ENCODE measurements around the gene GLG1. TPM values are rescaled to one million over a fixed set of nuclear protein-coding genes. Genes with fewer than 3 reads are reported as not detected.
"Not testable (repeated sequence)": the region's sequence is repeated elsewhere in the genome, so short reads cannot be mapped to it uniquely, and the experiment has no call there.

Gene GLG1
- polyA plus RNA-seq, 2 donors = 17.9 to 20.6 TPM

DNA sequence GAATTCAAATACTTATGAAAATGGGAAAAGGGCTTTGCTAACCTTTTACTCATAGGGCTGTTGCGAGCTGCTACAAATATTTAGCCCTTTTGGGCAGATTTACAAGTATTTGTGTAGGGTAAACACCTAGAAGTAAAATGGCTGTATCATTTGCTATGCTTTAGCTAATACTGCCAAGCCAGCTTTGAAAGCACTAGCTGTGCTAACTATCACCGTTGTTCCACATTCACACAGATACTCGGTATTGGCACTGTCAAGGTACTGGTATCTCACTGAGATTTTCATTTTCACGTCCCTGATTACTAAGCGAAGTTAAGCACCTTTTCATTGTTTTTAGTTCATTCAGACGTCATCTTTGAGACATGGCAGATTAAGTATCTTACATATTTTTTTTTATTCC is 84.8 kb downstream of the GLG1 start:
- Histone ChIP-seq H3K4me3 (ENCODE audit: low read depth in 1 of 2, low read length in 2 of 2) (no peak overlapping the region), H3K4me1 (ENCODE audit: control insufficient read depth in 2 of 2, insufficient read depth in 2 of 2, low read length in 1 of 2) (no peaks in the 10 kb centered on the region), H3K9me3 (ENCODE audit: control insufficient read depth in 2 of 2, insufficient read depth in 1 of 2, low read depth in 1 of 2, low read length in 1 of 2) (no peaks in the 10 kb centered on the region), H3K27ac (ENCODE audit: low read depth in 2 of 2, low read length in 1 of 2) (no peak overlapping the region), H3K36me3 (ENCODE audit: control insufficient read depth in 2 of 2, insufficient read depth in 2 of 2, low read length in 1 of 2) (no peaks in the 10 kb centered on the region), H3K27me3 (ENCODE audit: control insufficient read depth in 1 of 2, insufficient read depth in 2 of 2, low read length in 2 of 2) (no peaks in the 10 kb centered on the region)
- 89 to 92% methylated on average over 6 of the region's 6 CpGs for WGBS, 2 donors

GRCh38 chr16:74521691-74522090 is 85.2 kb downstream of the GLG1 start:
- H3K4me3 ChIP-seq (ENCODE audit: low read depth in 1 of 2, low read length in 2 of 2) = no peak overlapping the region
- no peaks in the 10 kb centered on the region for H3K27me3 ChIP-seq (ENCODE audit: control insufficient read depth in 1 of 2, insufficient read depth in 2 of 2, low read length in 2 of 2)
- no peak overlapping the region for H3K27ac ChIP-seq (ENCODE audit: low read depth in 2 of 2, low read length in 1 of 2)
- no peaks in the 10 kb centered on the region for H3K36me3 ChIP-seq (ENCODE audit: control insufficient read depth in 2 of 2, insufficient read depth in 2 of 2, low read length in 1 of 2)
- no peaks in the 10 kb centered on the region for H3K4me1 ChIP-seq (ENCODE audit: control insufficient read depth in 2 of 2, insufficient read depth in 2 of 2, low read length in 1 of 2)
- no peaks in the 10 kb centered on the region for H3K9me3 ChIP-seq (ENCODE audit: control insufficient read depth in 2 of 2, insufficient read depth in 1 of 2, low read depth in 1 of 2, low read length in 1 of 2)
- WGBS, 2 donors = 52 to 59% methylated on average over 4 of the region's 4 CpGs

GRCh38 chr16:74518934-74519333 is 88.0 kb downstream of the GLG1 start:
- H3K4me1 ChIP-seq (ENCODE audit: control insufficient read depth in 2 of 2, insufficient read depth in 2 of 2, low read length in 1 of 2); H3K27ac ChIP-seq (ENCODE audit: low read depth in 2 of 2, low read length in 1 of 2); H3K27me3 ChIP-seq (ENCODE audit: control insufficient read depth in 1 of 2, insufficient read depth in 2 of 2, low read length in 2 of 2); H3K9me3 ChIP-seq (ENCODE audit: control insufficient read depth in 2 of 2, insufficient read depth in 1 of 2, low read depth in 1 of 2, low read length in 1 of 2); H3K4me3 ChIP-seq (ENCODE audit: low read depth in 1 of 2, low read length in 2 of 2); H3K36me3 ChIP-seq (ENCODE audit: control insufficient read depth in 2 of 2, insufficient read depth in 2 of 2, low read length in 1 of 2): not testable (repeated sequence)
- WGBS, 2 donors = 100% methylated on average over 1 of the region's 1 CpG

GRCh38 chr16:74511961-74512360 is 95.0 kb downstream of the GLG1 start:
- Histone ChIP-seq H3K4me3 (ENCODE audit: low read depth in 1 of 2, low read length in 2 of 2) (no peak overlapping the region), H3K4me1 (ENCODE audit: control insufficient read depth in 2 of 2, insufficient read depth in 2 of 2, low read length in 1 of 2) (no peaks in the 10 kb centered on the region), H3K27ac (ENCODE audit: low read depth in 2 of 2, low read length in 1 of 2) (no peak overlapping the region), H3K9me3 (ENCODE audit: control insufficient read depth in 2 of 2, insufficient read depth in 1 of 2, low read depth in 1 of 2, low read length in 1 of 2) (no peaks in the 10 kb centered on the region), H3K27me3 (ENCODE audit: control insufficient read depth in 1 of 2, insufficient read depth in 2 of 2, low read length in 2 of 2) (no peaks in the 10 kb centered on the region), H3K36me3 (ENCODE audit: control insufficient read depth in 2 of 2, insufficient read depth in 2 of 2, low read length in 1 of 2) (no peaks in the 10 kb centered on the region)
- WGBS, 2 donors = 86 to 88% methylated on average over 9 of the region's 9 CpGs

- H3K9me3 ChIP-seq (ENCODE audit: control insufficient read depth in 2 of 2, insufficient read depth in 1 of 2, low read depth in 1 of 2, low read length in 1 of 2) = no peaks in the 10 kb centered on the region
- H3K27me3 ChIP-seq (ENCODE audit: control insufficient read depth in 1 of 2, insufficient read depth in 2 of 2, low read length in 2 of 2) = no peaks in the 10 kb centered on the region
- H3K36me3 ChIP-seq (ENCODE audit: control insufficient read depth in 2 of 2, insufficient read depth in 2 of 2, low read length in 1 of 2) = peaks cover 5 to 10% of the 10 kb centered on the region in 2 donors
- H3K4me1 ChIP-seq (ENCODE audit: control insufficient read depth in 2 of 2, insufficient read depth in 2 of 2, low read length in 1 of 2) = no peaks in the 10 kb centered on the region
- H3K4me3 ChIP-seq (ENCODE audit: low read depth in 1 of 2, low read length in 2 of 2) = no peak overlapping the region
- WGBS, 2 donors = 61 to 64% methylated on average over 2 of the region's 2 CpGs
- no peak overlapping the region for H3K27ac ChIP-seq (ENCODE audit: low read depth in 2 of 2, low read length in 1 of 2)
These were observed 101.9 kb downstream of the GLG1 start for GRCh38 chr16:74505011-74505410.

DNA sequence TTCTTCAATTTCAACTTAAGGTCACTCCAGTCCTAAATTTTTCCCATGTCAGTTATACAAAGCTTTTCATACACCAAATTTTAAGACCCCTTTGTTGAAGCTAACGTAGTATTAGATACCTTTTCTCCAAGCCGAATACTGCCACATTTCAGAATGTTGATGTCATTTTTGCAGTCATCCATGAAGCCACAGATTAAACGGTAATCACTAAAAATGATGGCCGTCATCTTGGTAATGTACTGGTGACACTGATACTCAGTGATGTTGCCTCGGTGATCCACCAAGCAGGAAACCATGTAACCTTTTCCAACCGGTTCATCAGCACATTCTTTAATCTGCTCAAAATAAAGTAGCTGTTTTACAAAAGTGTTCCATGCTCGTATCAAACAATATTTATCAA is 103.5 kb downstream of the GLG1 start:
- Histone ChIP-seq H3K4me1 (ENCODE audit: control insufficient read depth in 2 of 2, insufficient read depth in 2 of 2, low read length in 1 of 2) (no peaks in the 10 kb centered on the region), H3K27me3 (ENCODE audit: control insufficient read depth in 1 of 2, insufficient read depth in 2 of 2, low read length in 2 of 2) (no peaks in the 10 kb centered on the region), H3K36me3 (ENCODE audit: control insufficient read depth in 2 of 2, insufficient read depth in 2 of 2, low read length in 1 of 2) (peaks cover 5 to 10% of the 10 kb centered on the region in 2 donors), H3K4me3 (ENCODE audit: low read depth in 1 of 2, low read length in 2 of 2) (no peak overlapping the region), H3K27ac (ENCODE audit: low read depth in 2 of 2, low read length in 1 of 2) (no peak overlapping the region), H3K9me3 (ENCODE audit: control insufficient read depth in 2 of 2, insufficient read depth in 1 of 2, low read depth in 1 of 2, low read length in 1 of 2) (no peaks in the 10 kb centered on the region)
- 76 to 79% methylated on average over 7 of the region's 7 CpGs for WGBS, 2 donors

DNA sequence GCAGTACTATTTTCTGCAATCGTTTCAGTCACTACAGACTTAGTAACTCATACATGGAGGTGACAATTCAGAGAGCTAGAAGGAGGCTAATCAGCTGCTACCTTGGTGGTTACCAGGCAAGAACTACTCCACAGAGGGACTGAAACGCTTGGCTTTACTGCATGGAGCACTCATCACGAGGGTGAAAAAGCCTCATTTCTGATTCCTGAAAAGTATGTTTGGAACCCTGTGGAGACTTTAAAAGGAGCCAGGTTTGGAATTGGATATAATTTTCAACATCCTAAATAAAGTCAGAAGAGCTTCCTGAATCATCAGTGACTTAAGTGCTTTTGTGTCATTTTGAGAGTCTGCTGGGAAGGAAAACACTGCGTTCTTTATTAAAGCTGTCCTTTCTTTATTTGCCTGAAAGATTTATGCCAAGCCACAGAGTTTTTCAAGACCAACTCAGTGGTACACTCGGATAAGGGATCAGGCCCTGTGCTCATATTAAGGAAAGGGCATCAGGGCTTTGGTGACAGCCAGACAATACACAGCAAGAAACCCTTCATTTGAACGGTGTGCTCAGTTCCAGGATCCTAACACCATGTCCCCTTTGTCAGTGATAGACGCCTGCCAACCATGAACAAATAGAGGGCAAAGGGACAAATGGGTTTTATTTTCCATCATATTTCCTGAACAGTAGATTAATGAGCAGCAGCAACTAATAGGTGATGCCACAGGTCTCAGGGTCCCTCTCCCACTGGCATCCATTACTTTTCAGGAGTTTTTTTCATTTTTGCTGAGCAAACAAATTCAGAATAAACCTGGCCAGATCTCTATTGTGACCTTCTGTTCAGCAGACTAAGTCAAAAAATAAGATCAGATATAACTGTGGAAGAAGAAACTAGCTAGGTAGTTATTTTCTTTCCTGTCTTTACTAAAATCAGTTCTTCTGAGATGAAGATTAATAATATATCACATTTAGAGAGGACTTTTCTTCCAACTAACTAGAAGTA is 105.1 kb downstream of the GLG1 start:
- H3K27me3 ChIP-seq (ENCODE audit: control insufficient read depth in 1 of 2, insufficient read depth in 2 of 2, low read length in 2 of 2) = no peaks in the 10 kb centered on the region
- H3K9me3 ChIP-seq (ENCODE audit: control insufficient read depth in 2 of 2, insufficient read depth in 1 of 2, low read depth in 1 of 2, low read length in 1 of 2) = no peaks in the 10 kb centered on the region
- peaks cover 5 to 10% of the 10 kb centered on the region in 2 donors for H3K36me3 ChIP-seq (ENCODE audit: control insufficient read depth in 2 of 2, insufficient read depth in 2 of 2, low read length in 1 of 2)
- H3K4me3 ChIP-seq (ENCODE audit: low read depth in 1 of 2, low read length in 2 of 2) = no peak overlapping the region
- H3K27ac ChIP-seq (ENCODE audit: low read depth in 2 of 2, low read length in 1 of 2) = no peak overlapping the region
- 66 to 67% methylated on average over 7 of the region's 7 CpGs for WGBS, 2 donors
- H3K4me1 ChIP-seq (ENCODE audit: control insufficient read depth in 2 of 2, insufficient read depth in 2 of 2, low read length in 1 of 2) = no peaks in the 10 kb centered on the region

- Histone ChIP-seq H3K27ac (ENCODE audit: low read depth in 2 of 2, low read length in 1 of 2) (no peak overlapping the region), H3K27me3 (ENCODE audit: control insufficient read depth in 1 of 2, insufficient read depth in 2 of 2, low read length in 2 of 2) (no peaks in the 10 kb centered on the region), H3K4me1 (ENCODE audit: control insufficient read depth in 2 of 2, insufficient read depth in 2 of 2, low read length in 1 of 2) (no peaks in the 10 kb centered on the region), H3K4me3 (ENCODE audit: low read depth in 1 of 2, low read length in 2 of 2) (no peak overlapping the region), H3K9me3 (ENCODE audit: control insufficient read depth in 2 of 2, insufficient read depth in 1 of 2, low read depth in 1 of 2, low read length in 1 of 2) (no peaks in the 10 kb centered on the region), H3K36me3 (ENCODE audit: control insufficient read depth in 2 of 2, insufficient read depth in 2 of 2, low read length in 1 of 2) (peaks cover 7 to 10% of the 10 kb centered on the region in 2 donors)
- 74 to 79% methylated on average over 3 of the region's 3 CpGs for WGBS, 2 donors
These were observed 106.0 kb downstream of the GLG1 start for GRCh38 chr16:74500907-74501306.

GRCh38 chr16:74499114-74499513 is 107.8 kb downstream of the GLG1 start:
- Histone ChIP-seq H3K4me1 (ENCODE audit: control insufficient read depth in 2 of 2, insufficient read depth in 2 of 2, low read length in 1 of 2) (no peaks in the 10 kb centered on the region), H3K27ac (ENCODE audit: low read depth in 2 of 2, low read length in 1 of 2) (no peak overlapping the region), H3K4me3 (ENCODE audit: low read depth in 1 of 2, low read length in 2 of 2) (no peak overlapping the region), H3K27me3 (ENCODE audit: control insufficient read depth in 1 of 2, insufficient read depth in 2 of 2, low read length in 2 of 2) (no peaks in the 10 kb centered on the region), H3K9me3 (ENCODE audit: control insufficient read depth in 2 of 2, insufficient read depth in 1 of 2, low read depth in 1 of 2, low read length in 1 of 2) (no peaks in the 10 kb centered on the region), H3K36me3 (ENCODE audit: control insufficient read depth in 2 of 2, insufficient read depth in 2 of 2, low read length in 1 of 2) (peaks cover 8 to 10% of the 10 kb centered on the region in 2 donors)

GRCh38 chr16:74497761-74498160 is 109.2 kb downstream of the GLG1 start:
- no peak overlapping the region for H3K27ac ChIP-seq (ENCODE audit: low read depth in 2 of 2, low read length in 1 of 2)
- 77 to 84% methylated on average over 3 of the region's 3 CpGs for WGBS, 2 donors
- peaks cover 9 to 10% of the 10 kb centered on the region in 2 donors for H3K36me3 ChIP-seq (ENCODE audit: control insufficient read depth in 2 of 2, insufficient read depth in 2 of 2, low read length in 1 of 2)
- no peaks in the 10 kb centered on the region for H3K27me3 ChIP-seq (ENCODE audit: control insufficient read depth in 1 of 2, insufficient read depth in 2 of 2, low read length in 2 of 2)
- H3K4me3 ChIP-seq (ENCODE audit: low read depth in 1 of 2, low read length in 2 of 2) = no peak overlapping the region
- no peaks in the 10 kb centered on the region for H3K4me1 ChIP-seq (ENCODE audit: control insufficient read depth in 2 of 2, insufficient read depth in 2 of 2, low read length in 1 of 2)
- H3K9me3 ChIP-seq (ENCODE audit: control insufficient read depth in 2 of 2, insufficient read depth in 1 of 2, low read depth in 1 of 2, low read length in 1 of 2) = no peaks in the 10 kb centered on the region

All from esophagus (tissue), 2 donors.